HepG2 (cell line): Measurements from ENCODE around the gene MEIOB. TPM values are rescaled to one million over a fixed set of nuclear protein-coding genes. Genes with fewer than 3 reads are reported as not detected.

ENCODE experiments used
- CBFB ChIP-seq: sonication (generic); formaldehyde crosslinking; IDR thresholded peaks from 2 replicates; pipeline ENCODE4 v1.4.0; 2020; ENCODE audit warnings: missing genetic modification reagents
- FOSL2 ChIP-seq: sonication (generic); formaldehyde crosslinking; IDR thresholded peaks from 2 replicates; pipeline ENCODE4 v1.4.0; 2020; ENCODE audit warnings: missing genetic modification reagents
- GTF2F1 ChIP-seq: fragments of 150-350 bp; IDR thresholded peaks from 2 replicates; pipeline ENCODE4 v1.6.1; 2014; ENCODE audit warnings: low read length
- KAT8 ChIP-seq: IDR thresholded peaks from 2 replicates; pipeline ENCODE4 v1.6.1; 2016; ENCODE audit warnings: missing genetic modification reagents, missing compliant biosample characterization
- MAFF ChIP-seq: IDR thresholded peaks from 2 replicates; pipeline ENCODE4 v1.6.1; 2011; ENCODE audit warnings: low read depth, low read length, improper control_type of control experiment
- MXI1 ChIP-seq: IDR thresholded peaks from 3 replicates; pipeline ENCODE4 v1.6.1; 2012; ENCODE audit warnings: low read depth, low read length, inconsistent platforms, borderline replicate concordance
- PHF5A ChIP-seq: IDR thresholded peaks from one replicate; pipeline ENCODE4 v1.6.1; 2018; ENCODE audit warnings: low read depth, missing genetic modification reagents; ENCODE audit not compliant: unreplicated experiment
- SMARCC2 ChIP-seq: fragments of 450-650 bp; IDR thresholded peaks from 2 replicates; pipeline ENCODE4 v1.6.1; 2017; ENCODE audit warnings: antibody characterized with exemption, mild to moderate bottlenecking
- TGIF2 ChIP-seq: IDR thresholded peaks from 2 replicates; pipeline ENCODE4 v1.6.1; 2016; ENCODE audit warnings: control low read depth, missing compliant biosample characterization
- ZZZ3 ChIP-seq: sonication (generic); formaldehyde crosslinking; IDR thresholded peaks from 2 replicates; pipeline ENCODE4 v1.4.0; 2020; ENCODE audit warnings: missing genetic modification reagents, mild to moderate bottlenecking, borderline replicate concordance
- polyA plus RNA-seq, 8 experiments: library from polyadenylated mRNA; depleted of rRNA in 3 of 8; stranded (reverse) in 7 of 8; unstranded in 1 of 8; fragments of >200 nt; fragmentation: Illumina TruSeq in 4 of 8; extraction: Trizol in 4 of 8; gene quantifications; 2 replicates each; pipeline versions ENCODE4 v1.2.1 to v1.2.3, GENCODE V29; 2011 to 2016; ENCODE audit warnings: low read depth in 4 of 8, missing spikeins in 1 of 8, mixed read lengths in 1 of 8; ENCODE audit not compliant: insufficient read depth in 1 of 8
- total RNA-seq, 5 experiments: library from RNA; depleted of rRNA; stranded (reverse); fragments of >200 nt; fragmentation: Illumina TruSeq; extraction: Trizol; gene quantifications; 2 replicates each; pipeline ENCODE4 v1.2.3, GENCODE V29; 2016; ENCODE audit warnings: low read depth in 1 of 5
- TF ChIP-seq, protein P1 (sequence below), 2 experiments: sonication (generic) in 1 of 2; formaldehyde crosslinking in 1 of 2; IDR thresholded peaks; 2 replicates each; pipeline versions ENCODE4 v1.6.1 to v1.9.0; 2014 to 2022; ENCODE audit warnings: antibody characterized with exemption in 1 of 2, borderline replicate concordance in 1 of 2, inconsistent platforms in 1 of 2, low read depth in 1 of 2, missing genetic modification reagents in 1 of 2
- TF ChIP-seq, protein P2 (sequence below): sonication (generic); formaldehyde crosslinking; conservative IDR thresholded peaks from 2 replicates; pipeline ENCODE4 v1.4.0; 2020; ENCODE audit warnings: mild to moderate bottlenecking, missing genetic modification reagents, moderate library complexity
- TF ChIP-seq, protein P3 (sequence below): IDR thresholded peaks from 2 replicates; pipeline ENCODE4 v1.6.1; 2018; ENCODE audit warnings: missing genetic modification reagents, mild to moderate bottlenecking, missing compliant biosample characterization

MEIOB gene
- total and polyA plus RNA-seq, 2 of the 13 experiments (the other 11 are each of a cell fraction or from before 2014, with no cell fraction given): 0.17 TPM; not detected in 1

DNA sequence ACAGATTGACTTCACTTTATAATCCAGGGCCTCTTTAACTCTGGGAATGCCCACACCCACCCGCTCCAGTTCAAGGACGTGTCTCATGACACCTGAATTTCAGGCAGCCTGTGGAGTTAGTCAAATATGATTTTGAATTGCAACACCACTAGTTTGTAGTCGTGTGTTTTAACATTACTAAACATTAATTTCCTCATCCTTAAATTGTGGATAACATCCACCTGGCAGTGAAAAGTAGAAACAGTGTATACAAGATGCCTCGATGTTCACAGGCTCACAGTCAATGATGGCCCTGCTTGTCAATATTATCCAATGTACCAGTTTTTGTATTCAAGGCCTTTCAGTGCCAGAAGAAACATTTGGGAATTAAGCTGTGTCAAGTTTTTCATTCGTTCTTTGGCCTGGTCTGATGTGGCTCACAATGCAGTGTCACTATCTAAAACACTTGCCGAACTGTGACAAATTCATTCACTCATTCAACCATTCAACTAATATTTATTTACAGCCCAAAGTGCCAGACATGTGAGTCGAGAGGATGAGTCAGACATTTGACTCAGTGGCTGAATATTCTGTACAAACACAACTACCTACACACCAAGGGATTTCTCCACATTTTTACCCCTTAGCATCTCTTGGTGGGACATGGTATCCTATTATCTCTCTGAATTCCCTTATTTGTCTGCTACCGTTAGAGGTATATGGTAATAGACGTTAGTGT lies 1.4 kb downstream of the MEIOB start (continued):
- TF ChIP-seq, protein P1, sequence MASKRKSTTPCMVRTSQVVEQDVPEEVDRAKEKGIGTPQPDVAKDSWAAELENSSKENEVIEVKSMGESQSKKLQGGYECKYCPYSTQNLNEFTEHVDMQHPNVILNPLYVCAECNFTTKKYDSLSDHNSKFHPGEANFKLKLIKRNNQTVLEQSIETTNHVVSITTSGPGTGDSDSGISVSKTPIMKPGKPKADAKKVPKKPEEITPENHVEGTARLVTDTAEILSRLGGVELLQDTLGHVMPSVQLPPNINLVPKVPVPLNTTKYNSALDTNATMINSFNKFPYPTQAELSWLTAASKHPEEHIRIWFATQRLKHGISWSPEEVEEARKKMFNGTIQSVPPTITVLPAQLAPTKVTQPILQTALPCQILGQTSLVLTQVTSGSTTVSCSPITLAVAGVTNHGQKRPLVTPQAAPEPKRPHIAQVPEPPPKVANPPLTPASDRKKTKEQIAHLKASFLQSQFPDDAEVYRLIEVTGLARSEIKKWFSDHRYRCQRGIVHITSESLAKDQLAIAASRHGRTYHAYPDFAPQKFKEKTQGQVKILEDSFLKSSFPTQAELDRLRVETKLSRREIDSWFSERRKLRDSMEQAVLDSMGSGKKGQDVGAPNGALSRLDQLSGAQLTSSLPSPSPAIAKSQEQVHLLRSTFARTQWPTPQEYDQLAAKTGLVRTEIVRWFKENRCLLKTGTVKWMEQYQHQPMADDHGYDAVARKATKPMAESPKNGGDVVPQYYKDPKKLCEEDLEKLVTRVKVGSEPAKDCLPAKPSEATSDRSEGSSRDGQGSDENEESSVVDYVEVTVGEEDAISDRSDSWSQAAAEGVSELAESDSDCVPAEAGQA (IDR thresholded peaks at IDR 0.05; ENCODE audit: low read depth): no peak
- TF ChIP-seq, protein P1 (CRISPR knock-in tag; IDR thresholded peaks at IDR 0.05; ENCODE audit: borderline replicate concordance): no peak
- TF ChIP-seq, protein P2, sequence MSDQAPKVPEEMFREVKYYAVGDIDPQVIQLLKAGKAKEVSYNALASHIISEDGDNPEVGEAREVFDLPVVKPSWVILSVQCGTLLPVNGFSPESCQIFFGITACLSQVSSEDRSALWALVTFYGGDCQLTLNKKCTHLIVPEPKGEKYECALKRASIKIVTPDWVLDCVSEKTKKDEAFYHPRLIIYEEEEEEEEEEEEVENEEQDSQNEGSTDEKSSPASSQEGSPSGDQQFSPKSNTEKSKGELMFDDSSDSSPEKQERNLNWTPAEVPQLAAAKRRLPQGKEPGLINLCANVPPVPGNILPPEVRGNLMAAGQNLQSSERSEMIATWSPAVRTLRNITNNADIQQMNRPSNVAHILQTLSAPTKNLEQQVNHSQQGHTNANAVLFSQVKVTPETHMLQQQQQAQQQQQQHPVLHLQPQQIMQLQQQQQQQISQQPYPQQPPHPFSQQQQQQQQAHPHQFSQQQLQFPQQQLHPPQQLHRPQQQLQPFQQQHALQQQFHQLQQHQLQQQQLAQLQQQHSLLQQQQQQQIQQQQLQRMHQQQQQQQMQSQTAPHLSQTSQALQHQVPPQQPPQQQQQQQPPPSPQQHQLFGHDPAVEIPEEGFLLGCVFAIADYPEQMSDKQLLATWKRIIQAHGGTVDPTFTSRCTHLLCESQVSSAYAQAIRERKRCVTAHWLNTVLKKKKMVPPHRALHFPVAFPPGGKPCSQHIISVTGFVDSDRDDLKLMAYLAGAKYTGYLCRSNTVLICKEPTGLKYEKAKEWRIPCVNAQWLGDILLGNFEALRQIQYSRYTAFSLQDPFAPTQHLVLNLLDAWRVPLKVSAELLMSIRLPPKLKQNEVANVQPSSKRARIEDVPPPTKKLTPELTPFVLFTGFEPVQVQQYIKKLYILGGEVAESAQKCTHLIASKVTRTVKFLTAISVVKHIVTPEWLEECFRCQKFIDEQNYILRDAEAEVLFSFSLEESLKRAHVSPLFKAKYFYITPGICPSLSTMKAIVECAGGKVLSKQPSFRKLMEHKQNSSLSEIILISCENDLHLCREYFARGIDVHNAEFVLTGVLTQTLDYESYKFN (CRISPR knock-in tag): peak; percentile 62; the same call in 1 of the 2 replicates
- TF ChIP-seq FOSL2 (CRISPR knock-in tag) (peak; percentile 96), MAFF (no peak), MXI1 (peak; percentile 38; the same call in 1 of the 3 replicates), GTF2F1 (no peak), TGIF2 (CRISPR knock-in tag) (peak; percentile 31; the same call in 1 of the 2 replicates), KAT8 (CRISPR knock-in tag) (0 out of 2 replicates have a peak, but pooled peaks have one; percentile 15), ZZZ3 (CRISPR knock-in tag) (no peak), CBFB (CRISPR knock-in tag) (no peak), SMARCC2 (no peak), PHF5A (CRISPR knock-in tag) (no peak)
- TF ChIP-seq, protein P3, sequence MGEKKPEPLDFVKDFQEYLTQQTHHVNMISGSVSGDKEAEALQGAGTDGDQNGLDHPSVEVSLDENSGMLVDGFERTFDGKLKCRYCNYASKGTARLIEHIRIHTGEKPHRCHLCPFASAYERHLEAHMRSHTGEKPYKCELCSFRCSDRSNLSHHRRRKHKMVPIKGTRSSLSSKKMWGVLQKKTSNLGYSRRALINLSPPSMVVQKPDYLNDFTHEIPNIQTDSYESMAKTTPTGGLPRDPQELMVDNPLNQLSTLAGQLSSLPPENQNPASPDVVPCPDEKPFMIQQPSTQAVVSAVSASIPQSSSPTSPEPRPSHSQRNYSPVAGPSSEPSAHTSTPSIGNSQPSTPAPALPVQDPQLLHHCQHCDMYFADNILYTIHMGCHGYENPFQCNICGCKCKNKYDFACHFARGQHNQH (CRISPR knock-in tag): 0 out of 2 replicates have a peak, but pooled peaks have one; percentile 43
